ENCODE data around the gene KCNJ1.

The KCNJ1 gene

DNA sequence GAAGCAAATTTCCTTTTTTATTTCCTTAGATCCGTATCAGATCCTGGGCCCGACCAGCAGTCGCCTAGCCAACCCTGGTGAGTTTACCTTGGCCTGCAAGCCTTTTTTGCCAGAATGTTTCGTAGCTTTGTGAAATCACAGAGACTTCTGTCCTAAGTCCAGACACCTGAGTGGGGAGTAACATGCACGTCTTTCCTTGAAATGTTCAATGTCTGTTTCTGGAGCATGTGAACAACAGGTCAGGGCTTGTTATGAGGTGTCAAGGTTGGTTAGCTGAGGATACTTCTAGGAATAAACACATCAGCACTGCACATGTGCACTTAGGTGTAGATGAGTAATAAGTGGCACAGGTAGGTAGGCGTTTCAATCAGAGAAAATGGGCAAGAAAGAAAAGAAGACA, 58.0 kb downstream of the KCNJ1 start:
- Histone ChIP-seq H3K9ac (ENCODE audit: low read depth, low read length) (no peak overlapping the region), H3K9me3 (ENCODE audit: insufficient read depth, low read depth, low read length) (no peaks in the 10 kb centered on the region), H3K27me3 (ENCODE audit: insufficient read depth, low read length) (no peaks in the 10 kb centered on the region), H3K4me1 (ENCODE audit: insufficient read depth, low read length) (no peaks in the 10 kb centered on the region), H3K27ac (ENCODE audit: low read length) (no peak overlapping the region), H3K36me3 (ENCODE audit: insufficient read depth, low read depth, low read length) (no peaks in the 10 kb centered on the region), H3K4me3 (ENCODE audit: low read length) (no peak overlapping the region)

DNA sequence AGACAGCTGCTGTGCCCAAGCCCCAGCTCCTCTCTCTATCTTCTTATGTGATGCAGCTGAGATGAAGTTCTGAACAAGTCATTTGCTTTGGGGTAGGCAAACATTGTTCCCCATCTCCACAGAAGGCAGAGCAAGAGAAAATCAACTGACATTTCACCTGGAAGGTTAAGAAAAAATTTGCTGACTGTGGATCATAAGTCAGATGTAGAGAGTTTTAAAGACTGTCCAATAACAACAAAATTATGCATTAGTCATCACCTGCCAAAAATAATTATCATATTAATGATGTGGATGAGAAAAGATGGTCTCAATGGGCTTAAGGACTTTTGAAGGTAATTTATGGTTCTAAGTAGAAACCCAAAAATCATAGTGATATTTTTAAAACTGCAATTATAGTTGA, 59.2 kb downstream of the KCNJ1 start:
- Histone ChIP-seq H3K9me3 (ENCODE audit: insufficient read depth, low read depth, low read length) (no peaks in the 10 kb centered on the region), H3K27me3 (ENCODE audit: insufficient read depth, low read length) (no peaks in the 10 kb centered on the region), H3K9ac (ENCODE audit: low read depth, low read length) (no peak overlapping the region), H3K4me3 (ENCODE audit: low read length) (no peak overlapping the region), H3K36me3 (ENCODE audit: insufficient read depth, low read depth, low read length) (no peaks in the 10 kb centered on the region), H3K27ac (ENCODE audit: low read length) (no peak overlapping the region), H3K4me1 (ENCODE audit: insufficient read depth, low read length) (no peaks in the 10 kb centered on the region)

DNA sequence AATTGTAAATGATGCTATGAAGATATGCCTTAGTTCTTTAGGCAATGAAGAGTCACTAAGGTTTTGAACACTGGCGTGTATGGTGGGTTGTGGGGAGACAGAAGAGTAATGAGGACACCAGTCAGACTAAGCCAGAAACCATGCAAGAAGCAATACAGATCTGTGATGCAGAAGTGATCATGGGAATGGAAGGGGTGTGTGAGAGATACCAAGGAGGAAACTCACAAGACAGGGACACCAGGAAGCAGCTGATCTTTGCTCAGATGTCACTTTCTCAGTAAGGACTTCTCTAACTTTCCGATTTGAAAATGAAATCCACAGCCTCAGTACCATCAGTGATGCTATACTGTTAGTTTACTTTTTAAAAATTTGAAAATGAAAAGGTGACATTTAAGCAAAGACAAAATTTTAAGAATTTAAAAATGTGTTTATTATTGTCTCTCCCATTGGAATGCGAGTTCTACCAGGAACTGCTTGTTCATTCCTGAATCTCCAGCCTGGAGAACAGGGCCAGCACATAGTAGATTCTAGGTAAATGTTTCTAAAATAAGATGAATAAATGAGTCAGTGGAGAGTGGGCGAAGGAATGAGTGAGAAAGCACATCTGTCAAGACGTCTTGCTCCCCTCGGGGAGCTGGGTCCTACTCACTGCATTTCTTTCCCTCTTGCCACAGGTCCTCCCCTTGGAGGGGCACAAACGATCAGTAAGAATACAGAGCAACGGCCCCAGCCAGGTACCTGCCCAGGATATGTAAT, 60.4 kb downstream of the KCNJ1 start:
- Histone ChIP-seq H3K27me3 (ENCODE audit: insufficient read depth, low read length) (no peaks in the 10 kb centered on the region), H3K4me1 (ENCODE audit: insufficient read depth, low read length) (no peaks in the 10 kb centered on the region), H3K27ac (ENCODE audit: low read length) (no peak overlapping the region), H3K9me3 (ENCODE audit: insufficient read depth, low read depth, low read length) (no peaks in the 10 kb centered on the region), H3K36me3 (ENCODE audit: insufficient read depth, low read depth, low read length) (no peaks in the 10 kb centered on the region), H3K9ac (ENCODE audit: low read depth, low read length) (no peak overlapping the region), H3K4me3 (ENCODE audit: low read length) (no peak overlapping the region)

GRCh38 chr11:128804481-128804880, 62.6 kb downstream of the KCNJ1 start:
- Histone ChIP-seq H3K9ac (ENCODE audit: low read depth, low read length) (no peak overlapping the region), H3K4me1 (ENCODE audit: insufficient read depth, low read length) (no peaks in the 10 kb centered on the region), H3K9me3 (ENCODE audit: insufficient read depth, low read depth, low read length) (no peaks in the 10 kb centered on the region), H3K4me3 (ENCODE audit: low read length) (no peak overlapping the region), H3K36me3 (ENCODE audit: insufficient read depth, low read depth, low read length) (no peaks in the 10 kb centered on the region), H3K27ac (ENCODE audit: low read length) (no peak overlapping the region), H3K27me3 (ENCODE audit: insufficient read depth, low read length) (no peaks in the 10 kb centered on the region)

DNA sequence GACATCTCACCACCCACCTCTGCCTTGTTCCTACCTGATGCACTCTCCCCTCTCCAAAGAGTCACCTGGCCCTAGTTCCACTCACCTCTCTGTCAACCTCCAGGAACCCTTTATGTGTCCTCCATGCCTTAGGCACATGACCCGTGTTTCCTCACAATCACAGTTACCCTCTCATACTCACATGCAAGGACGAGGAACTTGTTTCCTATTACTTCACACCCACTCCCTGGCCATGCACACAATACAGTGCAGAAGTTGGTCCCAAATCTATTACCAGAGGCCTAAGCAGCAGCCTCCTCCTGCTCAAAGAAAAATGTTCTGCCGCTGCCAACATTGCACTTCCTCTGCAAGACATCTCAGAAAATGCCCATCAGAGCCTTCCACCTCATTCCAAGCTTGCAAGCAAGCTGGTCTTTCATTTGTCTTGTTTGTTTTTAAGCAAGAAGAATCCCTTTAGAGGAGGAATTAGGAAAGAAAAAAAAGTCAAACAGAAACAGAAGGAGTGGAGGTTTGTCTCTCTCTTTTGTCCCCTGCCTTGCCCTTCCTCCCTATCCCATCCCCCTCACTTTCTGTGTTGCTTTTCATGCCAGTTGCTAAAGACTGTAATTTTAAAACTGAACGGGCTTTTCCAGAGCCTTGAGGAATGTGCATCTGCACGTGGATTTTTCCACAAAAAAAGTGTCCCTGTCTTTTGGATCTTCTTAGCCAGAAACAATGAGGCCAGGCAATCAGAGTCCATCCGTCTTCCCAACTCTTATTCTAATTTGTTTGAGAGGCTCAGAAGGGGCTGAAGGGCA, 63.4 kb downstream of the KCNJ1 start:
- no peaks in the 10 kb centered on the region for H3K27me3 ChIP-seq (ENCODE audit: insufficient read depth, low read length)
- H3K27ac ChIP-seq (ENCODE audit: low read length), result no peak overlapping the region
- H3K9me3 ChIP-seq (ENCODE audit: insufficient read depth, low read depth, low read length), result no peaks in the 10 kb centered on the region
- H3K4me1 ChIP-seq (ENCODE audit: insufficient read depth, low read length), result no peaks in the 10 kb centered on the region
- no peaks in the 10 kb centered on the region for H3K36me3 ChIP-seq (ENCODE audit: insufficient read depth, low read depth, low read length)
- no peak overlapping the region for H3K4me3 ChIP-seq (ENCODE audit: low read length)
- no peak overlapping the region for H3K9ac ChIP-seq (ENCODE audit: low read depth, low read length)

GRCh38 chr11:128803011-128803410, 64.1 kb downstream of the KCNJ1 start:
- Histone ChIP-seq H3K27ac (ENCODE audit: low read length) (no peak overlapping the region), H3K9ac (ENCODE audit: low read depth, low read length) (no peak overlapping the region), H3K4me3 (ENCODE audit: low read length) (no peak overlapping the region), H3K36me3 (ENCODE audit: insufficient read depth, low read depth, low read length) (no peaks in the 10 kb centered on the region), H3K9me3 (ENCODE audit: insufficient read depth, low read depth, low read length) (no peaks in the 10 kb centered on the region), H3K27me3 (ENCODE audit: insufficient read depth, low read length) (no peaks in the 10 kb centered on the region), H3K4me1 (ENCODE audit: insufficient read depth, low read length) (no peaks in the 10 kb centered on the region)

GRCh38 chr11:128802358-128802981, 64.6 kb downstream of the KCNJ1 start:
- H3K4me1 ChIP-seq (ENCODE audit: insufficient read depth, low read length), result no peaks in the 10 kb centered on the region
- no peak overlapping the region for H3K4me3 ChIP-seq (ENCODE audit: low read length)
- no peaks in the 10 kb centered on the region for H3K27me3 ChIP-seq (ENCODE audit: insufficient read depth, low read length)
- H3K9me3 ChIP-seq (ENCODE audit: insufficient read depth, low read depth, low read length), result no peaks in the 10 kb centered on the region
- H3K27ac ChIP-seq (ENCODE audit: low read length), result no peak overlapping the region
- H3K9ac ChIP-seq (ENCODE audit: low read depth, low read length), result no peak overlapping the region
- no peaks in the 10 kb centered on the region for H3K36me3 ChIP-seq (ENCODE audit: insufficient read depth, low read depth, low read length)

DNA sequence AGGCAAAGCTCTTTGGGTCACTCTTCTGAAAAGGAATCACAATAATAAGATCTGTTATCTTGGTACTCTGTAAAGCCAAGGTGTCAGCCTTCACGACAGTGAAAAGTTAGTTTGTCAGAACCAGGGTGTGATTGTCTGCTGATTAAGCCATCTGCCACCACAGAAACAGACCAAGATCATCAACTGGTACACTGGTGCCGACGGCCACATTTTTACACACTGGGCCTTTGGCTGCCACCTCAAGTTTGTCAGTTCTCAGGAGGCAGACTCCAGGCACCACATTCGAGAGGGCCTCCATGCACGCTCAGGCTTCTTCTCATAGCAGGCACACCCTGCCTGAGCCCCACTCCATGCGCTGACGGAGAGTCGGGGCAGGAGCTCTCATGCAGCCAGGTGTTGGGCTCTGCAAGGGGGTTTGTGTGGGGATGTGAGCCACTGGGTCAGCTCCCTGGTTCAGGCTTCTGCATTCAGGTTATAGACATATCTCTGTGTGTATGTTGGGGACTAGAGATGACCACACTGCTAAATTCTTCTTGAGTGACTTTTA, 66.2 kb downstream of the KCNJ1 start:
- Histone ChIP-seq H3K36me3 (ENCODE audit: insufficient read depth, low read depth, low read length) (no peaks in the 10 kb centered on the region), H3K4me1 (ENCODE audit: insufficient read depth, low read length) (no peaks in the 10 kb centered on the region), H3K27me3 (ENCODE audit: insufficient read depth, low read length) (no peaks in the 10 kb centered on the region), H3K27ac (ENCODE audit: low read length) (no peak overlapping the region), H3K9ac (ENCODE audit: low read depth, low read length) (no peak overlapping the region), H3K4me3 (ENCODE audit: low read length) (no peak overlapping the region), H3K9me3 (ENCODE audit: insufficient read depth, low read depth, low read length) (no peaks in the 10 kb centered on the region)

DNA sequence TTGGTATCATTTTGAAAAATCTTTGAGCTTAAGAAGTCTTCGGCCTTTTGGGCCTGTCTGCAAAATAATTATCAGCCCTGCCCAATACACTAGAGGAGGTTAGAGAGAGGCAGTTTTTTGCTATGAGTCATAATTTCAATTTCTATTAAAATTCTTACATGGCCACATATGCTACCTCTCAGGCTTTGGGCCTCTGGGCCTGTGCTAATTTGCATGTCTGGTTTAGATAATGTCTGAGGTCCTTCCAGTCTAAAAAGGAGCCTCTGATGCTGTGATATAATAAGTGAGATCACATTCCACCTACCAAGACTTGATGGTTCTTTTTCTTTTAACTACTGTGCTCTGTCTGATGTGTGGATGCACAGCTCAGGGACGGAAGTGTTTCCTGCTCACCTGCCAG, 70.8 kb downstream of the KCNJ1 start:
- Histone ChIP-seq H3K4me3 (ENCODE audit: low read length) (no peak overlapping the region), H3K27ac (ENCODE audit: low read length) (no peak overlapping the region), H3K27me3 (ENCODE audit: insufficient read depth, low read length) (no peaks in the 10 kb centered on the region), H3K9ac (ENCODE audit: low read depth, low read length) (no peak overlapping the region), H3K36me3 (ENCODE audit: insufficient read depth, low read depth, low read length) (no peaks in the 10 kb centered on the region), H3K9me3 (ENCODE audit: insufficient read depth, low read depth, low read length) (no peaks in the 10 kb centered on the region), H3K4me1 (ENCODE audit: insufficient read depth, low read length) (no peaks in the 10 kb centered on the region)

DNA sequence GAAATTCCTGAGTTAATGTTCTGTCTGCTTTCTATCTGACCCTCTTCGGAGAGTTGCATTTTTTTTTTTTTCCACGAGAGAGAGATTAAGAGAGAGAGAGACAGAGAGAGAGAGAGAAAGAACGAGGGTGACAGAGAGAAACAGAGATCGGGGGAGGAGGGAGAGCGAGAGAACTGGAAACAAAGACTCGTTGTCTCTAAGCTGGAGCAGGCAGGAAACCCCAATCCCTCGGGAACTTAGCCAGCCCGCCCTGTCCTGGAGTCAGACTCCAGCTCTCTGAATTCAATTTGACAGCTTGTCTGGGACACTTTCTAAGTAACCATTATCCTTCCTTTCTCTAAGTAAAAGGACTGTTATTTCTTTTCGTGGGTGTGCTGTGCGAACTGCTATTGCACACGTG, 76.9 kb downstream of the KCNJ1 start:
- peaks cover 9% of the 10 kb centered on the region; the same call in 1 of the 2 replicates for H3K4me1 ChIP-seq (ENCODE audit: insufficient read depth, low read length)
- H3K4me3 ChIP-seq (ENCODE audit: low read length), result no peak overlapping the region
- no peaks in the 10 kb centered on the region for H3K36me3 ChIP-seq (ENCODE audit: insufficient read depth, low read depth, low read length)
- H3K9ac ChIP-seq (ENCODE audit: low read depth, low read length), result no peak overlapping the region
- no peaks in the 10 kb centered on the region for H3K9me3 ChIP-seq (ENCODE audit: insufficient read depth, low read depth, low read length)
- no peaks in the 10 kb centered on the region for H3K27me3 ChIP-seq (ENCODE audit: insufficient read depth, low read length)
- no peak overlapping the region for H3K27ac ChIP-seq (ENCODE audit: low read length)

GRCh38 chr11:128789497-128790150, 77.5 kb downstream of the KCNJ1 start:
- no peaks in the 10 kb centered on the region for H3K9me3 ChIP-seq (ENCODE audit: insufficient read depth, low read depth, low read length)
- H3K27ac ChIP-seq (ENCODE audit: low read length), result no peak overlapping the region
- peaks cover 15% of the 10 kb centered on the region; the same call in 1 of the 2 replicates for H3K4me1 ChIP-seq (ENCODE audit: insufficient read depth, low read length)
- no peaks in the 10 kb centered on the region for H3K36me3 ChIP-seq (ENCODE audit: insufficient read depth, low read depth, low read length)
- no peak overlapping the region for H3K9ac ChIP-seq (ENCODE audit: low read depth, low read length)
- no peak overlapping the region for H3K4me3 ChIP-seq (ENCODE audit: low read length)
- H3K27me3 ChIP-seq (ENCODE audit: insufficient read depth, low read length), result no peaks in the 10 kb centered on the region
